SH-SY5Y (cell line): Measurements from ENCODE around the gene CLN5.

ENCODE experiments used
- GATA2 ChIP-seq: IDR thresholded peaks from 2 replicates; pipeline ENCODE4 v1.6.1; 2011; ENCODE audit warnings: mild to moderate bottlenecking, low read depth, low read length
- GATA3 ChIP-seq: IDR thresholded peaks from 2 replicates; pipeline ENCODE4 v1.6.1; 2011; ENCODE audit warnings: low read depth, mild to moderate bottlenecking, low read length, moderate library complexity

DNA sequence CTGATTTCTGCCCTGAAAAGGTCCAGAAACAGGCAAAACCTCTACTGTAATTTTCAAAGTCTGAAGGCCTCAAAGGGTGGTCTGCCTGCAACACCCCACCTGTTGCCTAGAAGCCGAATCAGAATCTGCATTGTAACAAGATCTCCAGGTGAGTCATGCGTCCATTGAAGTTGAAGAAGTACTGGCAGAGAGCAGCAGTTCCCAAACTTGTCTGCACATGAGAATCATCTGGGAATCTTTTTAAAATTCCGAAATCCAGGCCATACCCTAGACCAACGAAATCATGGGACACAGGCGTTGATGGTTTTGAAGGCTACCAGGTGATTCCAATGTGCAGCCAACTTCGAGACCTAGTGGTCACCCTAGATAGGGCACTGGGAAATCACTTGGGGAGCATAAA lies 16.0 kb upstream of the CLN5 start:
- TF ChIP-seq GATA3 (no peak), GATA2 (no peak)
